Airway epithelial cell (primary cell): ENCODE data around the gene ALK. TPM values are rescaled to one million over a fixed set of nuclear protein-coding genes. Genes with fewer than 3 reads are reported as not detected.

ENCODE experiments used
- total RNA-seq: library from RNA; depleted of rRNA; stranded (reverse); fragments of >200 nt; gene quantifications from 2 replicates; pipeline ENCODE4 v1.2.3, GENCODE V29; 2015

Gene ALK
- not detected in 2 replicates for total RNA-seq

DNA sequence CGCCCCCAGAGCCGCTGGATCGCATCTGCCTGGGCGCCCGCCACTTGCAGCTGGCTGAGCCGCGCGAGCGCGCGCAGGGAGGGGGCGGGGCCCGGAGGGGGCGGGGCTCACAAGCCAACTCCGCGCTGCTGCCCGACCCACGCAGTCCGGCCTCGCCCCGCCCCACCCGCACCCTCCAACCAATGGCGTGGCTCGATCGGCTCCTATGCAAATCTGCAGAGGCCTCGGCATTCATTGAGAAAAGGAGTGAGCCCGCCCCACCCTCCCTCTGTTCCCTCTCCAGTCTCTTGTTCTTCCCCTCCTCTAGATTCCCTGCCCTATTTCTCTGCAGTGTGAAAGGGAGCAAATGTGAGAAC lies at the start of gene ALK:
Gene ALK, minus strand, starts transcription at position 27 of the 356 bp plus-strand sequence. CDS start 927 bp downstream, outside the sequence.

Other genes with a start within 250 kb of the ALK start
- 34.4 and 43.5 TPM in 2 replicates for gene YPEL5, start 225.4 kb upstream of the ALK start, total RNA-seq